Keratinocyte (primary cell): ENCODE results near the gene CYP11A1.
A peak's percentile ranks its signal among the peaks of the same experiment; 100 is the strongest.

Source experiments
- EZH2 ChIP-seq: IDR thresholded peaks from one replicate; pipeline ENCODE4 v1.6.1; 2012; ENCODE audit warnings: inconsistent platforms, mild to moderate bottlenecking, low read length, moderate library complexity
- TF ChIP-seq, protein P1 (sequence below), 3 experiments: IDR thresholded peaks in 1 of 3; conservative IDR thresholded peaks in 1 of 3; optimal IDR thresholded peaks in 1 of 3; 2 replicates in 2 of 3; 3 replicates in 1 of 3; pipeline versions ENCODE3 to v1.5.1; 2011; ENCODE audit warnings: low read length in 3 of 3, mild to moderate bottlenecking in 3 of 3, moderate library complexity in 2 of 3, control low read depth in 1 of 3, inconsistent platforms in 1 of 3; ENCODE audit not compliant: insufficient read depth in 2 of 3; ENCODE audit errors: extremely low read depth in 1 of 3

DNA sequence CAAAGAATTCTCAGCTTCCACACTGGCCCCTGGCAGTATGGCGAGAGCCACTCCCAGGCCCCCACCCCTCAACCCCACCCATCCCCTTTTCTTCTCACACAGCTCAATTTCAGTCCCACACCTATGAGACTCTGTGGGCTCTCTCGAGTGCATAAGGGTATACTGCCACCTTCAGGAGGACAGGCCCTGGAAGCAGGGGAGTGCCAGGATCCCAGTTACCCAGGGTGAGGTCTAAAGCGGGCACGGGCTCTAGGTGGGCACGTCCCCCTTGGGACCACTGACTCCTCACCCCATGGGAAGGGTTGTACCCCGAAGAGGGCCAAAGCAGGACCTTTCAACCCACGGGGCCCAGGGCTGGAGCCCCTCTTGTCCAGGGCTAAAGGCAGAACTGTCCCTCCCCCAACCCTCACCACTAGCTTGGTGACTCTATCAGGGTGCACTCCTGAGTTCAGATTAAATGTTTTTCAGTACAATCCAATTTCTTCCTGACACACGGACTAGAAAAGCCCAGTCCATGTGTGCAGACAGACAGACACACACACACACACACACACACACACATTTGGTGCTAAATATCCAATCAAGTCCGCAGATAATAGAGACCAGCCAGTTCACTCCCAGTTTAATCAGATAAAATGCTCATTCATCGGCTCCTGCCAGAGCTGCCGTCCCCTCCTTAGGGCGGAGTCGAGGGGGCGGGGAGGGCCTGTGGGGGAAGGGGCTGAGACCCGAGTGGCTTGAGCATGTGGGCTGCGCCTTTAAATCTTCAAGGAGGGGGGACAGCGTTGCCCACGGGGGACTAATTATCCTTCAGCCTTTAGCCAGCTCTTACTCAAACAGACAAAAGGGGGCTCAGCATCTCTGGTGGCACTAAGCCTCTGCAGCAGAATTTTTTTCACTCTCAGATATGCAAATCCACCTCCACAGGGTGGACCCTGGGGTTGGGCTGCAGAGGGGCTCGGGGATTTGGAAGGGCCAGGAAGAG, 59.3 kb downstream of the CYP11A1 start:
- TF ChIP-seq, protein P1, sequence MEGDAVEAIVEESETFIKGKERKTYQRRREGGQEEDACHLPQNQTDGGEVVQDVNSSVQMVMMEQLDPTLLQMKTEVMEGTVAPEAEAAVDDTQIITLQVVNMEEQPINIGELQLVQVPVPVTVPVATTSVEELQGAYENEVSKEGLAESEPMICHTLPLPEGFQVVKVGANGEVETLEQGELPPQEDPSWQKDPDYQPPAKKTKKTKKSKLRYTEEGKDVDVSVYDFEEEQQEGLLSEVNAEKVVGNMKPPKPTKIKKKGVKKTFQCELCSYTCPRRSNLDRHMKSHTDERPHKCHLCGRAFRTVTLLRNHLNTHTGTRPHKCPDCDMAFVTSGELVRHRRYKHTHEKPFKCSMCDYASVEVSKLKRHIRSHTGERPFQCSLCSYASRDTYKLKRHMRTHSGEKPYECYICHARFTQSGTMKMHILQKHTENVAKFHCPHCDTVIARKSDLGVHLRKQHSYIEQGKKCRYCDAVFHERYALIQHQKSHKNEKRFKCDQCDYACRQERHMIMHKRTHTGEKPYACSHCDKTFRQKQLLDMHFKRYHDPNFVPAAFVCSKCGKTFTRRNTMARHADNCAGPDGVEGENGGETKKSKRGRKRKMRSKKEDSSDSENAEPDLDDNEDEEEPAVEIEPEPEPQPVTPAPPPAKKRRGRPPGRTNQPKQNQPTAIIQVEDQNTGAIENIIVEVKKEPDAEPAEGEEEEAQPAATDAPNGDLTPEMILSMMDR (optimal IDR thresholded peaks at IDR 0.05 in 1 of 3, IDR thresholded peaks at IDR 0.05 in 1 of 3, conservative IDR thresholded peaks at IDR 0.05 in 1 of 3; ENCODE audit: extremely low read depth in 1 of 3, insufficient read depth in 2 of 3, low read length in 3 of 3): peak; percentile 80 to 90 (median 87)
- TF ChIP-seq EZH2: no peak
